Uterus (tissue), 2 donors: ENCODE measurements around the gene SFMBT2.

Experiments used
- POLR2A ChIP-seq, 2 donors: fragments of 450-650 bp; IDR thresholded peaks; one replicate each; pipeline ENCODE4 v1.6.1; 2016; ENCODE audit warnings: antibody characterized with exemption in 2 of 2, mild to moderate bottlenecking in 1 of 2, moderate library complexity in 1 of 2
- TF ChIP-seq, protein P1 (sequence below), 4 experiments: fragments of 200-600 bp in 2 of 4; fragments of 450-650 bp in 2 of 4; sonication (generic) in 2 of 4; IDR thresholded peaks; one replicate each; pipeline ENCODE4 v1.5.1; 2016 to 2019; ENCODE audit warnings: antibody characterized with exemption in 4 of 4, mild to moderate bottlenecking in 2 of 4, moderate library complexity in 1 of 4

DNA sequence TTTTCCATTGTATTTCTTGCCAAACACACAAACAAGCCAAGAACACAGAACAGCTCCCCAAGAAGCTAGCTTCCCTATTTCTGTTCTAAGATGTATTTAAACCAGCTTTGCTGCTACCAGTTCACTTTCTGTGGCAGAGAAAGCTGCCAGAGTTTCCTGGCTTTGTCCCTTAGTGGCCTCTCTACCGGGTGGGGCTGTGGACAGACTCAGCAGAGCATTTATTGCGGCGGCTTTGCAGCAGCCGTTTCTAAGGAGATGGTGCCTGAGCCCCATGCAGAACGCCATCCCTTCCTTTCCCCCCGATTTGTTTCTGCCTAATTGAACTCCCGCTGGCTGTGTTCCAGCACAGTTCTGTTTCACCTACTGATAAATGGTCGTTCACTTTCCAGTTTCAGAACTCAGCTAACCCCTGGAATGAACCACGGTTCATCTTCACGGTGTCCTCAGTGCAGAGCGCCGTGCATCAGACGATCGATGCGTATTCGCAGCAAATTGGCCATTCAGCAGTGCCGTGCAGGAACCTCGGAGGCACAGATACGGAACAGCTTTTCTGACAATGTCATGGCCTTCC is 33.8 kb upstream of the SFMBT2 start:
- TF ChIP-seq, protein P1, sequence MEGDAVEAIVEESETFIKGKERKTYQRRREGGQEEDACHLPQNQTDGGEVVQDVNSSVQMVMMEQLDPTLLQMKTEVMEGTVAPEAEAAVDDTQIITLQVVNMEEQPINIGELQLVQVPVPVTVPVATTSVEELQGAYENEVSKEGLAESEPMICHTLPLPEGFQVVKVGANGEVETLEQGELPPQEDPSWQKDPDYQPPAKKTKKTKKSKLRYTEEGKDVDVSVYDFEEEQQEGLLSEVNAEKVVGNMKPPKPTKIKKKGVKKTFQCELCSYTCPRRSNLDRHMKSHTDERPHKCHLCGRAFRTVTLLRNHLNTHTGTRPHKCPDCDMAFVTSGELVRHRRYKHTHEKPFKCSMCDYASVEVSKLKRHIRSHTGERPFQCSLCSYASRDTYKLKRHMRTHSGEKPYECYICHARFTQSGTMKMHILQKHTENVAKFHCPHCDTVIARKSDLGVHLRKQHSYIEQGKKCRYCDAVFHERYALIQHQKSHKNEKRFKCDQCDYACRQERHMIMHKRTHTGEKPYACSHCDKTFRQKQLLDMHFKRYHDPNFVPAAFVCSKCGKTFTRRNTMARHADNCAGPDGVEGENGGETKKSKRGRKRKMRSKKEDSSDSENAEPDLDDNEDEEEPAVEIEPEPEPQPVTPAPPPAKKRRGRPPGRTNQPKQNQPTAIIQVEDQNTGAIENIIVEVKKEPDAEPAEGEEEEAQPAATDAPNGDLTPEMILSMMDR (IDR thresholded peaks at IDR 0.05) = no peak
- no peak for TF ChIP-seq POLR2A (IDR thresholded peaks at IDR 0.05)
